ENCODE data around the gene CLEC4E. TPM values are rescaled to one million over a fixed set of nuclear protein-coding genes. Genes with fewer than 3 reads are reported as not detected.

The CLEC4E gene
- total and polyA plus RNA-seq, 2 experiments from 2014 or later: not detected

DNA sequence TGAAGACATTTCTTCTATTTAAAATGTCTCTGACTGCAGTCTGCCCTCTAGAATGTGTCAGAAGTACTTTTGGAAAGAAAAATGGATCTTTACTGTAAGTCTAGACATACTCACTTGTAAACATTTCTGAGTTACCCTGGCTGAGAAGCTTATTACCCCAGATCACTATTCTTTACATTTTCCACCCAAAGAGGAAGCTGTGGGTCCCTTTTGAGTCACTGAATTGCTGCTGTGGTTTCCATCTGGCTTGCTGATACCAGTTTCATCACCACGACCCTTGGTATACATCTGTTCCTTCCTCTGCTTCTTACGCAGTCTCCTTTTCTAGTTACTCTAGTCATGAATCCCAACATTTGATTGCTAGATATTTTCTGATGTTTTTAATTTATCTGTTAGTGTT lies 47.6 kb downstream of the CLEC4E start:
- Histone ChIP-seq H4K20me1 (ENCODE audit: insufficient read depth) (no peaks in the 10 kb centered on the region), H3K79me2 (ENCODE audit: insufficient read depth) (no peaks in the 10 kb centered on the region), H3K9me2 (ENCODE audit: insufficient read depth) (no peaks in the 10 kb centered on the region), H3K36me3 (ENCODE audit: low read depth) (no peaks in the 10 kb centered on the region), H3K4me2 (ENCODE audit: unreplicated experiment) (no peak overlapping the region), H3F3A (ENCODE audit: insufficient read depth) (no peaks in the 10 kb centered on the region), H3K27ac (no peak overlapping the region), H3K27me3 (replicated peaks; ENCODE audit: insufficient read depth) (peaks cover 6% of the 10 kb centered on the region), H3K4me1 (ENCODE audit: insufficient read depth) (no peaks in the 10 kb centered on the region), H3K9ac (no peak overlapping the region), H3K4me3 (no peak overlapping the region), H3K9me3 (ENCODE audit: low read depth) (no peaks in the 10 kb centered on the region), H2AFZ (no peak overlapping the region)
- 27 to 43% methylated on average over 1 to 2 of the region's 2 CpGs for WGBS, 2 experiments (ENCODE audit: low coverage in 1 of 2, low lambda C conversion rate in 2 of 2, missing lambda C conversion rate in 2 of 2)
- in situ Hi-C loops (cut with MboI): no loop called here
- DNase-seq: no peak
- TF ChIP-seq EZH2phosphoT487 (IDR thresholded peaks at IDR 0.05; ENCODE audit: insufficient read depth, low read depth) (no peak), EZH2 (IDR thresholded peaks at IDR 0.05; ENCODE audit: insufficient read depth, poor library complexity, severe bottlenecking) (no peak)

DNA sequence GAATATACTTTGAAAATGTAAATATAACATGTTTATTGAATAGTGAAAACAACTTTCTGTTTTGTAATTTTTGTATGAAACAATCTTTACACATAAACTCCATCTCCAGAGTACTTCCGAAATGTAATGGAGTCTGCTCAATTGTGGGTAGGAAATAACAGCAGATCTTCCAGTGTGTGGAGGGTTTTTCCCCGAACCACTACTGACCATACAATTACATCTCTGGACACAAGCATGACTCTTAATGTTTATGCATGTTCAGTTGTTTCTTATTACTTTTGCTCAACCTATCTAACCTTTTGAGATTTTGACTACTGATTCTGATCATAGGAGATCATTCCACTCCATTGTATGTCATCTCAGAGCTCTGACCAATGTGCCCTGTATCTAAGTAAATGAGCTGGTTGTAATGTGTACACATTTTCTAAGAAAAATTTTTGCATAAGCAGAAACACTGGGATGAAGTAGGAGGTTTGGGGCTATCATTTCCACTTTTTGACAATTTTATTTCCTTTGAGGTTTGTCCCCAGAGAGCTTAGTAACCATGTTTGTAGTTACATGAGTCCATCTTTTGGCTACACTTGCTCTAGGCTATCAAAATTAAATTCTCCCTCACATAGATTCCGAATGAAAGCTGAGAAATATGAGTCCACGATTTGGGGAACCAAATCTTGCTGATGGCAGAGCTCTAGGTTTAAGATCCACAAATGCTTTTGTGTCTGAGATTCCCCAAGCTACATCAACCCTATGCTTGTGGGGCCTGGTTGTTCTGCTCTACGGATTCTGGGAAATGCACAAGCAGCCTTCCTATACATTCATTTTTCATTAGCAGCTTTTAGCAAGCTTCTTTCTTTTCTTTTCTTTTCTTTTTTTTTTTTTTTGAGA lies 48.8 kb downstream of the CLEC4E start:
- Histone ChIP-seq H3K9ac (no peak overlapping the region), H3K9me2 (ENCODE audit: insufficient read depth) (no peaks in the 10 kb centered on the region), H3K4me1 (ENCODE audit: insufficient read depth) (no peaks in the 10 kb centered on the region), H3K4me2 (ENCODE audit: unreplicated experiment) (no peak overlapping the region), H3K4me3 (no peak overlapping the region), H2AFZ (no peak overlapping the region), H4K20me1 (ENCODE audit: insufficient read depth) (no peaks in the 10 kb centered on the region), H3K36me3 (ENCODE audit: low read depth) (no peaks in the 10 kb centered on the region), H3F3A (ENCODE audit: insufficient read depth) (no peaks in the 10 kb centered on the region), H3K79me2 (ENCODE audit: insufficient read depth) (no peaks in the 10 kb centered on the region), H3K9me3 (ENCODE audit: low read depth) (no peaks in the 10 kb centered on the region), H3K27me3 (replicated peaks; ENCODE audit: insufficient read depth) (peaks cover 6% of the 10 kb centered on the region; the same call in 1 of the 2 replicates), H3K27ac (no peak overlapping the region)
- 13 to 19% methylated on average over 5 of the region's 5 CpGs for WGBS, 2 experiments (ENCODE audit: low coverage in 1 of 2, low lambda C conversion rate in 2 of 2, missing lambda C conversion rate in 2 of 2)
- no peak for DNase-seq
- in situ Hi-C loops (cut with MboI): no loop called here
- no peak for TF ChIP-seq EZH2 (IDR thresholded peaks at IDR 0.05; ENCODE audit: insufficient read depth, poor library complexity, severe bottlenecking)
- TF ChIP-seq EZH2phosphoT487 (IDR thresholded peaks at IDR 0.05; ENCODE audit: insufficient read depth, low read depth): no peak

Small RNA genes within 50 kb of the gene (small RNA-seq; reads per million reads assigned to genes)
- not detected for gene RNU6-275P (ENCODE audit: low read depth, low replicate concordance)

Other genes starting within 250 kb of the CLEC4E start
- not detected in 2 replicates for gene CLEC6A, start 84.9 kb downstream of the CLEC4E start, total RNA-seq (2014; rRNA removed; shearing (Covaris generic))
- not detected in 2 replicates for gene CLEC6A, start 84.9 kb downstream of the CLEC4E start, polyA plus RNA-seq (2016; fragmentation: Nextera tagmentation; extraction: Ambion mirVana)
- not detected in 2 replicates for gene CLEC4D, start 27.4 kb downstream of the CLEC4E start, total RNA-seq (2014; rRNA removed; shearing (Covaris generic))
- gene CLEC4D, start 27.4 kb downstream of the CLEC4E start, polyA plus RNA-seq (2016; fragmentation: Nextera tagmentation; extraction: Ambion mirVana): not detected in 2 replicates
- not detected in 2 replicates for gene AICDA, start 72.0 kb upstream of the CLEC4E start, total RNA-seq (2014; rRNA removed; shearing (Covaris generic))
- not detected in 2 replicates for gene AICDA, start 72.0 kb upstream of the CLEC4E start, polyA plus RNA-seq (2016; fragmentation: Nextera tagmentation; extraction: Ambion mirVana)
- gene MFAP5, start 121.9 kb upstream of the CLEC4E start, total RNA-seq (2014; rRNA removed; shearing (Covaris generic)): 344 and 390 TPM in 2 replicates
- 678 and 679 TPM in 2 replicates for gene MFAP5, start 121.9 kb upstream of the CLEC4E start, polyA plus RNA-seq (2016; fragmentation: Nextera tagmentation; extraction: Ambion mirVana)
- 21.9 and 23.2 TPM in 2 replicates for gene RIMKLB, start 157.1 kb upstream of the CLEC4E start, total RNA-seq (2014; rRNA removed; shearing (Covaris generic))
- gene RIMKLB, start 157.1 kb upstream of the CLEC4E start, polyA plus RNA-seq (2016; fragmentation: Nextera tagmentation; extraction: Ambion mirVana): 14.6 and 19.4 TPM in 2 replicates

Data from GM23248 (cell line).